Neural cell (in vitro differentiated cells): ENCODE measurements around the gene IQGAP2. TPM values are rescaled to one million over a fixed set of nuclear protein-coding genes. Genes with fewer than 3 reads are reported as not detected.

Experiments
- H2AFZ ChIP-seq: fragments of 200-600, 300-800 bp; sonication (generic), shearing (Covaris generic); 2 replicates; pipeline ENCODE4 v1.6.0; 2014; ENCODE audit warnings: low read depth, mild to moderate bottlenecking, antibody characterized with exemption, low read length, moderate library complexity
- H3F3A ChIP-seq: fragments of 200-600 bp; shearing (Covaris generic); 2 replicates; pipeline ENCODE4 v1.6.1; 2016; ENCODE audit warnings: mild to moderate bottlenecking, moderate library complexity, mixed read lengths, antibody characterized with exemption, low read length; ENCODE audit not compliant: insufficient read depth, poor library complexity, severe bottlenecking
- H3K27ac ChIP-seq: fragments of 200-600, 300-800 bp; sonication (generic), shearing (Covaris generic); 2 replicates; pipeline ENCODE4 v1.5.1; 2014; ENCODE audit warnings: mild to moderate bottlenecking, low read length, moderate library complexity
- H3K27me3 ChIP-seq: fragments of 300-800, 200-600 bp; sonication (generic), shearing (Covaris generic); 2 replicates; pipeline ENCODE4 v1.6.0; 2014; ENCODE audit warnings: mild to moderate bottlenecking, low read depth, low read length, moderate library complexity; ENCODE audit not compliant: insufficient read depth
- H3K36me3 ChIP-seq: fragments of 300-800, 200-600 bp; sonication (generic), shearing (Covaris generic); 2 replicates; pipeline ENCODE4 v1.5.1; 2014; ENCODE audit warnings: mild to moderate bottlenecking, antibody characterized with exemption, low read length, moderate library complexity; ENCODE audit not compliant: insufficient read depth
- H3K4me2 ChIP-seq: fragments of 300-800, 200-600 bp; sonication (generic), shearing (Covaris generic); 2 replicates; pipeline ENCODE4 v1.6.0; 2014; ENCODE audit warnings: mild to moderate bottlenecking, low read length
- H3K4me3 ChIP-seq: fragments of 300-800, 200-600 bp; sonication (generic), shearing (Covaris generic); 2 replicates; pipeline ENCODE4 v1.5.1; 2014; ENCODE audit warnings: mild to moderate bottlenecking, low read length, moderate library complexity
- H3K79me2 ChIP-seq: fragments of 200-600 bp; shearing (Covaris generic); replicated peaks from 2 replicates; pipeline ENCODE4 v1.6.0; 2014; ENCODE audit warnings: mild to moderate bottlenecking, low read length, moderate library complexity; ENCODE audit not compliant: insufficient read depth
- H3K9ac ChIP-seq: fragments of 300-800, 200-600 bp; sonication (generic), shearing (Covaris generic); 2 replicates; pipeline ENCODE4 v1.6.1; 2016; ENCODE audit warnings: mild to moderate bottlenecking, low read length, mixed read lengths
- H3K9me2 ChIP-seq: fragments of 200-600 bp; shearing (Covaris generic); 2 replicates; pipeline ENCODE4 v1.6.1; 2016; ENCODE audit warnings: mild to moderate bottlenecking, low read length, mixed read lengths; ENCODE audit not compliant: insufficient read depth
- H3K9me3 ChIP-seq: fragments of 200-600, 300-800 bp; sonication (generic), shearing (Covaris generic); 2 replicates; pipeline ENCODE4 v1.6.1; 2016; ENCODE audit warnings: mild to moderate bottlenecking, mixed run types, low read length, moderate library complexity, mixed read lengths
- H4K20me1 ChIP-seq: fragments of 200-600 bp; shearing (Covaris generic); 2 replicates; pipeline ENCODE4 v1.6.1; 2016; ENCODE audit warnings: mild to moderate bottlenecking, mixed run types; ENCODE audit not compliant: insufficient read depth
- EP300 ChIP-seq: fragments of 450-650 bp; conservative IDR thresholded peaks from 2 replicates; pipeline ENCODE4 v1.6.1; 2014; ENCODE audit warnings: antibody characterized with exemption, mild to moderate bottlenecking, moderate library complexity; ENCODE audit not compliant: poor library complexity, severe bottlenecking
- EZH2 ChIP-seq: fragments of 200-600, 300-800 bp; shearing (Covaris generic), sonication (generic); IDR thresholded peaks from 2 replicates; pipeline ENCODE4 v1.6.1; 2014; ENCODE audit warnings: antibody characterized with exemption, low read length, borderline replicate concordance, mild to moderate bottlenecking; ENCODE audit not compliant: insufficient read depth, poor library complexity, severe bottlenecking
- MXI1 ChIP-seq: fragments of 450-650 bp; conservative IDR thresholded peaks from 2 replicates; pipeline ENCODE4 v1.6.1; 2014; ENCODE audit warnings: antibody characterized with exemption, mild to moderate bottlenecking; ENCODE audit not compliant: poor library complexity, severe bottlenecking
- POLR2AphosphoS5 ChIP-seq: IDR thresholded peaks from 2 replicates; pipeline ENCODE4 v1.6.1; 2012
- RAD21 ChIP-seq: fragments of 450-650 bp; conservative IDR thresholded peaks from 2 replicates; pipeline ENCODE4 v1.6.1; 2014; ENCODE audit warnings: antibody characterized with exemption, mild to moderate bottlenecking, moderate library complexity
- SMC3 ChIP-seq: fragments of 450-650 bp; conservative IDR thresholded peaks from 2 replicates; pipeline ENCODE4 v1.6.1; 2014; ENCODE audit warnings: antibody characterized with exemption, mild to moderate bottlenecking, moderate library complexity; ENCODE audit not compliant: poor library complexity
- TAF1 ChIP-seq: IDR thresholded peaks from 2 replicates; pipeline ENCODE4 v1.6.1; 2012; ENCODE audit warnings: low read depth
- polyA plus RNA-seq: library from polyadenylated mRNA; depleted of rRNA; stranded (reverse); fragments of >200 nt; gene quantifications from 2 replicates; pipeline ENCODE4 v1.2.3, GENCODE V29; 2014
- TF ChIP-seq, protein P1 (sequence below): IDR thresholded peaks from 2 replicates; pipeline ENCODE4 v1.6.1; 2012; ENCODE audit warnings: borderline replicate concordance
- TF ChIP-seq, protein P2 (sequence below): fragments of 450-650 bp; IDR thresholded peaks from 2 replicates; pipeline ENCODE4 v1.5.1; 2014; ENCODE audit warnings: antibody characterized with exemption, mild to moderate bottlenecking, moderate library complexity; ENCODE audit not compliant: poor library complexity, severe bottlenecking

IQGAP2 gene
- polyA plus RNA-seq, 1 donor from 2014 or later: 5.2 TPM

DNA sequence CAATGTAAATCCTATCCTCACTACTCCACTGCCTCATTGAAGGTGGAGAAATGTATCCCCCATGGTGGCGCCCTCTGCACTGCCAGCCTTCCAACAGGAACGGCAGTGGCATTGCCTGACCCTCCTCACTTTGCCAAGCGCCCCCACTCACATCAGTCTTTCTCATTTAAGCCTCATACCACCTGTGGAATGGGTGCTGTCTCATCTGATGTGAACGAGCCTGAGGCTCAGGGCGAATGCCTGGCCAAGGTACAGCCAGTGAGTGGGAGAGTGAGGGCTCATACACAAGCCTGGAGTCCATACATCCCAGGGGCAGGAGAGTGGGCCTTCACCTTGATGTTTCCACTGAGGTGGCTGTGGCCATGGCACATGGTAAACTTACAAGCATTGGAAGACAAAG, 209.9 kb downstream of the IQGAP2 start:
- Histone ChIP-seq H4K20me1 (no peaks in the 10 kb centered on the region), H3K4me3 (no peak overlapping the region), H3K36me3 (no peaks in the 10 kb centered on the region), H3K4me2 (no peak overlapping the region), H3K9ac (no peak overlapping the region), H3K27me3 (no peaks in the 10 kb centered on the region), H3K27ac (no peak overlapping the region), H3K79me2 (no peaks in the 10 kb centered on the region), H3F3A (no peaks in the 10 kb centered on the region), H3K9me3 (no peaks in the 10 kb centered on the region), H2AFZ (no peak overlapping the region), H3K9me2 (no peaks in the 10 kb centered on the region)
- TF ChIP-seq, protein P1, sequence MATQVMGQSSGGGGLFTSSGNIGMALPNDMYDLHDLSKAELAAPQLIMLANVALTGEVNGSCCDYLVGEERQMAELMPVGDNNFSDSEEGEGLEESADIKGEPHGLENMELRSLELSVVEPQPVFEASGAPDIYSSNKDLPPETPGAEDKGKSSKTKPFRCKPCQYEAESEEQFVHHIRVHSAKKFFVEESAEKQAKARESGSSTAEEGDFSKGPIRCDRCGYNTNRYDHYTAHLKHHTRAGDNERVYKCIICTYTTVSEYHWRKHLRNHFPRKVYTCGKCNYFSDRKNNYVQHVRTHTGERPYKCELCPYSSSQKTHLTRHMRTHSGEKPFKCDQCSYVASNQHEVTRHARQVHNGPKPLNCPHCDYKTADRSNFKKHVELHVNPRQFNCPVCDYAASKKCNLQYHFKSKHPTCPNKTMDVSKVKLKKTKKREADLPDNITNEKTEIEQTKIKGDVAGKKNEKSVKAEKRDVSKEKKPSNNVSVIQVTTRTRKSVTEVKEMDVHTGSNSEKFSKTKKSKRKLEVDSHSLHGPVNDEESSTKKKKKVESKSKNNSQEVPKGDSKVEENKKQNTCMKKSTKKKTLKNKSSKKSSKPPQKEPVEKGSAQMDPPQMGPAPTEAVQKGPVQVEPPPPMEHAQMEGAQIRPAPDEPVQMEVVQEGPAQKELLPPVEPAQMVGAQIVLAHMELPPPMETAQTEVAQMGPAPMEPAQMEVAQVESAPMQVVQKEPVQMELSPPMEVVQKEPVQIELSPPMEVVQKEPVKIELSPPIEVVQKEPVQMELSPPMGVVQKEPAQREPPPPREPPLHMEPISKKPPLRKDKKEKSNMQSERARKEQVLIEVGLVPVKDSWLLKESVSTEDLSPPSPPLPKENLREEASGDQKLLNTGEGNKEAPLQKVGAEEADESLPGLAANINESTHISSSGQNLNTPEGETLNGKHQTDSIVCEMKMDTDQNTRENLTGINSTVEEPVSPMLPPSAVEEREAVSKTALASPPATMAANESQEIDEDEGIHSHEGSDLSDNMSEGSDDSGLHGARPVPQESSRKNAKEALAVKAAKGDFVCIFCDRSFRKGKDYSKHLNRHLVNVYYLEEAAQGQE: no peak
- TF ChIP-seq EZH2: no peak
- TF ChIP-seq TAF1: no peak
- TF ChIP-seq RAD21: no peak
- no peak for TF ChIP-seq EP300
- no peak for TF ChIP-seq SMC3
- no peak for TF ChIP-seq POLR2AphosphoS5
- TF ChIP-seq, protein P2, sequence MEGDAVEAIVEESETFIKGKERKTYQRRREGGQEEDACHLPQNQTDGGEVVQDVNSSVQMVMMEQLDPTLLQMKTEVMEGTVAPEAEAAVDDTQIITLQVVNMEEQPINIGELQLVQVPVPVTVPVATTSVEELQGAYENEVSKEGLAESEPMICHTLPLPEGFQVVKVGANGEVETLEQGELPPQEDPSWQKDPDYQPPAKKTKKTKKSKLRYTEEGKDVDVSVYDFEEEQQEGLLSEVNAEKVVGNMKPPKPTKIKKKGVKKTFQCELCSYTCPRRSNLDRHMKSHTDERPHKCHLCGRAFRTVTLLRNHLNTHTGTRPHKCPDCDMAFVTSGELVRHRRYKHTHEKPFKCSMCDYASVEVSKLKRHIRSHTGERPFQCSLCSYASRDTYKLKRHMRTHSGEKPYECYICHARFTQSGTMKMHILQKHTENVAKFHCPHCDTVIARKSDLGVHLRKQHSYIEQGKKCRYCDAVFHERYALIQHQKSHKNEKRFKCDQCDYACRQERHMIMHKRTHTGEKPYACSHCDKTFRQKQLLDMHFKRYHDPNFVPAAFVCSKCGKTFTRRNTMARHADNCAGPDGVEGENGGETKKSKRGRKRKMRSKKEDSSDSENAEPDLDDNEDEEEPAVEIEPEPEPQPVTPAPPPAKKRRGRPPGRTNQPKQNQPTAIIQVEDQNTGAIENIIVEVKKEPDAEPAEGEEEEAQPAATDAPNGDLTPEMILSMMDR: no peak
- no peak for TF ChIP-seq MXI1

DNA sequence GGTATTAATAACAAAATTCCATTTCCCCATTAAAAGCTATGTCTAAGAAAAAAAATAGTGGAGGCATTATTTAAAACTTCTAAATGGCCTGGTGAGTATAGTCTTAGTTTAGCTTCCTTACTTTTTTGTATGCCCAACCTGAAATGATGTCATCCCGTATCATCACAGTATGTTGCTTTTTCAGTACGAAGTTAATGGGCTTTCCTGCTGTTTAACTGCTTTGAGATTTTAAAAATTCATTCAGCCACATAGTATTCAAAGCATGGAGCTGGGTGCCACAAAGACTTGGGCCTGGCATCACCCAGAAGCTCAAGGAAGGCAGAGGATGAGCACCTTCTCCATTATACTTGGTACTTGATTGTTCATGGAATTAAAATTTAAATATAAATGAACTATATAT, 212.7 kb downstream of the IQGAP2 start:
- H3K27me3 ChIP-seq: no peaks in the 10 kb centered on the region
- no peaks in the 10 kb centered on the region for H4K20me1 ChIP-seq
- H3K4me2 ChIP-seq: no peak overlapping the region
- H3F3A ChIP-seq: no peaks in the 10 kb centered on the region
- H3K9me3 ChIP-seq: no peaks in the 10 kb centered on the region
- no peak overlapping the region for H3K4me3 ChIP-seq
- H3K79me2 ChIP-seq: no peaks in the 10 kb centered on the region
- no peak overlapping the region for H3K27ac ChIP-seq
- TF ChIP-seq TAF1: no peak
- no peak for TF ChIP-seq RAD21
- TF ChIP-seq EZH2: no peak
- TF ChIP-seq POLR2AphosphoS5: no peak
- TF ChIP-seq MXI1: no peak
- TF ChIP-seq EP300: no peak
- no peak for TF ChIP-seq SMC3
- TF ChIP-seq, protein P2: no peak
- TF ChIP-seq, protein P1: no peak
- H2AFZ ChIP-seq: no peak overlapping the region
- no peaks in the 10 kb centered on the region for H3K9me2 ChIP-seq
- no peaks in the 10 kb centered on the region for H3K36me3 ChIP-seq
- no peak overlapping the region for H3K9ac ChIP-seq
